Activated B cell treated with CpG ODN at 0.5 μM for 24 hours (primary cell): Measurements from ENCODE around the gene PTPRR. TPM values are rescaled to one million over a fixed set of nuclear protein-coding genes. Genes with fewer than 3 reads are reported as not detected.

ENCODE experiments used
- ATAC-seq: fragments of 200-7000 bp; cut with Tn5 transposase; one replicate; pipeline ENCODE4 v1.10.0; 2021; ENCODE audit warnings: low read depth, mild to moderate bottlenecking, moderate library complexity
- CTCF ChIA-PET: fragments of 350-600 bp; sonication (Branson Sonifier 250); formaldehyde crosslinking; loops from one replicate; lab custom pipeline; 2021; ENCODE audit warnings: antibody characterized with exemption; lab: Charles Lee
- POLR2A ChIA-PET: fragments of 350-600 bp; sonication (Branson Sonifier 250); formaldehyde crosslinking; loops from one replicate; lab custom pipeline; 2021; ENCODE audit warnings: antibody characterized with exemption; lab: Charles Lee
- DNase-seq: peaks from one replicate; pipeline ENCODE4 v3.0.0; 2022
- H3K27ac Mint-ChIP-seq: one replicate; pipeline ENCODE4 v1.8.0; 2020; ENCODE audit warnings: mixed read lengths
- H3K27me3 Mint-ChIP-seq: one replicate; pipeline ENCODE4 v1.8.0; 2021; ENCODE audit warnings: mixed read lengths
- H3K36me3 Mint-ChIP-seq: one replicate; pipeline ENCODE4 v1.8.0; 2021; ENCODE audit warnings: low read depth, mixed read lengths
- H3K4me1 Mint-ChIP-seq: one replicate; pipeline ENCODE4 v1.8.0; 2021; ENCODE audit warnings: mixed read lengths
- H3K4me3 Mint-ChIP-seq: one replicate; pipeline ENCODE4 v1.8.0; 2020; ENCODE audit warnings: mild to moderate bottlenecking, mixed read lengths
- H3K9me3 Mint-ChIP-seq: one replicate; pipeline ENCODE4 v1.8.0; 2020; ENCODE audit warnings: mixed read lengths
- intact Hi-C: fragments of 100-400 bp; cut with micrococcal nuclease; formaldehyde crosslinking; loops from one replicate; pipeline ENCODE4 v1.15.1; 2024
- total RNA-seq: library from RNA; stranded (reverse); gene quantifications from 2 replicates; pipeline ENCODE4 v1.2.3, GENCODE V29; 2022
- TF ChIP-seq, protein P1 (sequence below): fragments of 200-600 bp; IDR thresholded peaks from one replicate; pipeline ENCODE4 v1.8.0; 2022; ENCODE audit warnings: antibody characterized with exemption, mild to moderate bottlenecking

PTPRR gene
- total RNA-seq, 1 donor from 2014 or later = not detected

DNA sequence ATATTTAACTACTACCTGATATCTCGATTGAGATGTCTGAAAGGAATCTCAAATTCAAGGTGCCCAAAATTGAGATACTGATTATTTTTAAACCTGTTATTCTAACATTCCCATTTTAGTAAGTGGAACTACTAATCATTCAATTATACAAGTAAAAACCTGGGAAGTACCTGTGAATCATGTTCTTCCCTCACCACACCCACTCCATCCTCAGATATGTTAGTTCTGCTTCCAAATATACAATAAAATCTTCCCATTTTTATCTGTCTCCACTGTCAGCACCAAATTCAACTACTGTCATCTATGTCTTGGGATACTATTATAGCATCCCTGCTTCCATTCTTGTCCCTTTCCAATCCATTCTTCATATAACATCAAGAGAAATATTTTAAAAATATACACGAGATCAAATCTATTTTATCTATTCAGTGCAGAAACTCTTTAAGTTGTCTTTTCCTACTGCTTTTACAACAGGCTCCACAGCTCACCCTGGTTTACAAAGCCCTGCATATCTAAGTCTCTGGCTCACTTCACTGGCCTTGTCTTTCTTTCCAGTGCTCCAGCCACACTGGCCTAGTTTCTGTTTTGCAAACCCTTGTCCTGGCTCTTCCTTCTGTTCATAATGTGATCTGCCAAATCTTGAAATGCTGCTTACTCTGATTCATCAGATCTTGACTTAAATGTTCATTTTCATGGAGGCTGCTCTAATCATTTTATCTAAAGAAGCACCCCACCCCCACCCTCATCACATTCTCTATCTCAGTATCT is 122.3 kb downstream of the PTPRR start:
- DNase-seq (no peak), ATAC-seq (no peak)
- Mint-ChIP-seq H3K4me1 (no peaks in the 10 kb centered on the region), H3K9me3 (no peaks in the 10 kb centered on the region), H3K27me3 (no peaks in the 10 kb centered on the region), H3K36me3 (no peaks in the 10 kb centered on the region), H3K4me3 (no peak overlapping the region), H3K27ac (no peak overlapping the region)
- ChIA-PET CTCF (no interaction called here), POLR2A (no interaction called here)
- intact Hi-C loops = no loop called here
- TF ChIP-seq, protein P1, sequence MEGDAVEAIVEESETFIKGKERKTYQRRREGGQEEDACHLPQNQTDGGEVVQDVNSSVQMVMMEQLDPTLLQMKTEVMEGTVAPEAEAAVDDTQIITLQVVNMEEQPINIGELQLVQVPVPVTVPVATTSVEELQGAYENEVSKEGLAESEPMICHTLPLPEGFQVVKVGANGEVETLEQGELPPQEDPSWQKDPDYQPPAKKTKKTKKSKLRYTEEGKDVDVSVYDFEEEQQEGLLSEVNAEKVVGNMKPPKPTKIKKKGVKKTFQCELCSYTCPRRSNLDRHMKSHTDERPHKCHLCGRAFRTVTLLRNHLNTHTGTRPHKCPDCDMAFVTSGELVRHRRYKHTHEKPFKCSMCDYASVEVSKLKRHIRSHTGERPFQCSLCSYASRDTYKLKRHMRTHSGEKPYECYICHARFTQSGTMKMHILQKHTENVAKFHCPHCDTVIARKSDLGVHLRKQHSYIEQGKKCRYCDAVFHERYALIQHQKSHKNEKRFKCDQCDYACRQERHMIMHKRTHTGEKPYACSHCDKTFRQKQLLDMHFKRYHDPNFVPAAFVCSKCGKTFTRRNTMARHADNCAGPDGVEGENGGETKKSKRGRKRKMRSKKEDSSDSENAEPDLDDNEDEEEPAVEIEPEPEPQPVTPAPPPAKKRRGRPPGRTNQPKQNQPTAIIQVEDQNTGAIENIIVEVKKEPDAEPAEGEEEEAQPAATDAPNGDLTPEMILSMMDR = no peak

GRCh38 chr12:70796989-70797388 is 123.5 kb downstream of the PTPRR start:
- no peak for ATAC-seq

DNA sequence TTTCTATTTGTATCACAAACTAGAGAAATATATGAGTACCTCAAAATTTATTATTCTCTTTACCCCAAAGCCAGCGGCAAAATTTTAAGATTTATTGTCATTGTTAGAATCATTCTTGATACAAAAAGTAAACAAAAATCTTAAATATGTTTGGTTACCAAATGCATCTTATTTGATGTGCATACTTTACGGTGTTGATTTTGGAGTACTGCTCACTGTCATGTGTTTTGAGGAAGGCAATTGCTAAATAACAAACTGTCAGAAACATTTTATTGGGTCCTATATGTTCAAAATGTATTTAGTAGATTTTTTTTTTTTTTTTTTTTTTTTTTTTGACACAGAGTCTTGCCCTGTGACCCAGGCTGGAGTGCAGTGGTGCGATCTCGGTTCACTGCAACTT is 124.9 kb downstream of the PTPRR start:
- ATAC-seq (no peak), DNase-seq (no peak)
- no peak overlapping the region for H3K4me3 Mint-ChIP-seq
- no peaks in the 10 kb centered on the region for H3K36me3 Mint-ChIP-seq
- H3K27me3 Mint-ChIP-seq = no peaks in the 10 kb centered on the region
- POLR2A ChIA-PET = no interaction called here
- no peak overlapping the region for H3K27ac Mint-ChIP-seq
- intact Hi-C loops = no loop called here
- CTCF ChIA-PET = no interaction called here
- H3K4me1 Mint-ChIP-seq = no peaks in the 10 kb centered on the region
- no peaks in the 10 kb centered on the region for H3K9me3 Mint-ChIP-seq
- TF ChIP-seq, protein P1 = no peak

More at GRCh38 chr12:70796989-70797388, 123.5 kb downstream of the PTPRR start:
- Mint-ChIP-seq H3K4me1 (no peaks in the 10 kb centered on the region), H3K4me3 (no peak overlapping the region), H3K27ac (no peak overlapping the region), H3K27me3 (no peaks in the 10 kb centered on the region), H3K36me3 (no peaks in the 10 kb centered on the region), H3K9me3 (no peaks in the 10 kb centered on the region)
- intact Hi-C loops = no loop called here
- TF ChIP-seq, protein P1 = no peak
- no peak for DNase-seq
- ChIA-PET CTCF (no interaction called here), POLR2A (no interaction called here)

GRCh38 chr12:70794131-70794530 is 126.4 kb downstream of the PTPRR start:
- no peak for ATAC-seq
- TF ChIP-seq, protein P1 = no peak
- Mint-ChIP-seq H3K27ac (no peak overlapping the region), H3K9me3 (no peaks in the 10 kb centered on the region), H3K27me3 (no peaks in the 10 kb centered on the region), H3K4me3 (no peak overlapping the region), H3K4me1 (no peaks in the 10 kb centered on the region), H3K36me3 (no peaks in the 10 kb centered on the region)
- intact Hi-C loops = no loop called here
- no peak for DNase-seq
- POLR2A ChIA-PET = no interaction called here
- CTCF ChIA-PET = no interaction called here

GRCh38 chr12:70788774-70789173 is 131.8 kb downstream of the PTPRR start:
- Mint-ChIP-seq H3K27ac (no peak overlapping the region), H3K4me3 (no peak overlapping the region), H3K4me1 (no peaks in the 10 kb centered on the region), H3K9me3 (no peaks in the 10 kb centered on the region), H3K36me3 (no peaks in the 10 kb centered on the region), H3K27me3 (no peaks in the 10 kb centered on the region)
- TF ChIP-seq, protein P1 = no peak
- intact Hi-C loops = no loop called here
- ATAC-seq (no peak), DNase-seq (no peak)
- ChIA-PET CTCF (no interaction called here), POLR2A (no interaction called here)
